ENCODE measurements around the gene SLC17A6.
A peak's percentile ranks its signal among the peaks of the same experiment; 100 is the strongest.

SLC17A6 gene

GRCh38 chr11:22337596-22338485 lies at the start of gene SLC17A6:
Gene SLC17A6, plus strand, starts transcription at chr11:22338381. Its CDS starts 153 bp downstream, at chr11:22338534.
- H3K27ac ChIP-seq = peak within 1 kb of the TSS; percentile 49
- TF ChIP-seq CTCF (IDR thresholded peaks at IDR 0.05) (no peak), ZFX (IDR thresholded peaks at IDR 0.05; ENCODE audit: borderline replicate concordance) (no peak)

GRCh38 chr11:22302368-22302767 lies 35.8 kb upstream of the SLC17A6 start:
- no peak overlapping the region for H3K27ac ChIP-seq
- TF ChIP-seq CTCF (IDR thresholded peaks at IDR 0.05) (no peak), ZFX (IDR thresholded peaks at IDR 0.05; ENCODE audit: borderline replicate concordance) (no peak)

GRCh38 chr11:22304337-22304961 lies 33.7 kb upstream of the SLC17A6 start:
- peak; percentile 78 for TF ChIP-seq CTCF (IDR thresholded peaks at IDR 0.05)
- no peak for TF ChIP-seq ZFX (IDR thresholded peaks at IDR 0.05; ENCODE audit: borderline replicate concordance)
- H3K27ac ChIP-seq = no peak overlapping the region

GRCh38 chr11:22317656-22318055 lies 20.5 kb upstream of the SLC17A6 start:
- TF ChIP-seq ZFX (IDR thresholded peaks at IDR 0.05; ENCODE audit: borderline replicate concordance) = no peak
- TF ChIP-seq CTCF (IDR thresholded peaks at IDR 0.05) = no peak
- peak overlapping the region; percentile 38 for H3K27ac ChIP-seq

- no peak overlapping the region for H3K27ac ChIP-seq
- TF ChIP-seq CTCF (IDR thresholded peaks at IDR 0.05) (peak; percentile 67), ZFX (IDR thresholded peaks at IDR 0.05; ENCODE audit: borderline replicate concordance) (no peak)
Measured at GRCh38 chr11:22331771-22332170, 6.4 kb upstream of the SLC17A6 start.

- no peak for TF ChIP-seq CTCF (IDR thresholded peaks at IDR 0.05)
- TF ChIP-seq ZFX (IDR thresholded peaks at IDR 0.05; ENCODE audit: borderline replicate concordance) = no peak
- no peak overlapping the region for H3K27ac ChIP-seq
Measured at GRCh38 chr11:22336587-22336986, 1.6 kb upstream of the SLC17A6 start.

- H3K27ac ChIP-seq = no peak overlapping the region
- TF ChIP-seq CTCF (IDR thresholded peaks at IDR 0.05) (no peak), ZFX (IDR thresholded peaks at IDR 0.05; ENCODE audit: borderline replicate concordance) (no peak)
Measured at GRCh38 chr11:22339611-22340010, 1.4 kb downstream of the SLC17A6 start.

All from 22Rv1 (cell line).